IgD-negative memory B cell (primary cell): ENCODE measurements around the gene SLIT3. TPM values are rescaled to one million over a fixed set of nuclear protein-coding genes. Genes with fewer than 3 reads are reported as not detected.
A peak's percentile ranks its signal among the peaks of the same experiment; 100 is the strongest.
"Not testable (repeated sequence)": the region's sequence is repeated elsewhere in the genome, so short reads cannot be mapped to it uniquely, and the experiment has no call there.

Experiments used
- H3K27ac Mint-ChIP-seq, 3 donors: one replicate each; pipeline ENCODE4 v1.8.0; 2020 to 2022; ENCODE audit warnings: mild to moderate bottlenecking in 3 of 3, mixed read lengths in 3 of 3, moderate library complexity in 1 of 3
- H3K27me3 Mint-ChIP-seq: one replicate; pipeline ENCODE4 v1.8.0; 2021; ENCODE audit warnings: mixed read lengths
- H3K36me3 Mint-ChIP-seq: one replicate; pipeline ENCODE4 v1.8.0; 2020; ENCODE audit warnings: mild to moderate bottlenecking, mixed read lengths
- H3K4me1 Mint-ChIP-seq, 3 donors: one replicate each; pipeline ENCODE4 v1.8.0; 2020 to 2022; ENCODE audit warnings: mixed read lengths in 3 of 3, mild to moderate bottlenecking in 1 of 3
- H3K4me3 Mint-ChIP-seq, 4 donors: one replicate each; pipeline ENCODE4 v1.8.0; 2020 to 2022; ENCODE audit warnings: mild to moderate bottlenecking in 4 of 4, mixed read lengths in 4 of 4, moderate library complexity in 3 of 4
- H3K9me3 Mint-ChIP-seq, 3 donors: one replicate each; pipeline ENCODE4 v1.8.0; 2020 to 2021; ENCODE audit warnings: mixed read lengths in 3 of 3, mild to moderate bottlenecking in 1 of 3
- polyA plus RNA-seq: library from polyadenylated mRNA; unstranded; fragments of 300-500 nt; fragmentation: Illumina TruSeq; gene quantifications from one replicate; pipeline ENCODE4 v1.2.3, GENCODE V29; 2021

Gene SLIT3
- polyA plus RNA-seq, 1 donor from 2014 or later = not detected

DNA sequence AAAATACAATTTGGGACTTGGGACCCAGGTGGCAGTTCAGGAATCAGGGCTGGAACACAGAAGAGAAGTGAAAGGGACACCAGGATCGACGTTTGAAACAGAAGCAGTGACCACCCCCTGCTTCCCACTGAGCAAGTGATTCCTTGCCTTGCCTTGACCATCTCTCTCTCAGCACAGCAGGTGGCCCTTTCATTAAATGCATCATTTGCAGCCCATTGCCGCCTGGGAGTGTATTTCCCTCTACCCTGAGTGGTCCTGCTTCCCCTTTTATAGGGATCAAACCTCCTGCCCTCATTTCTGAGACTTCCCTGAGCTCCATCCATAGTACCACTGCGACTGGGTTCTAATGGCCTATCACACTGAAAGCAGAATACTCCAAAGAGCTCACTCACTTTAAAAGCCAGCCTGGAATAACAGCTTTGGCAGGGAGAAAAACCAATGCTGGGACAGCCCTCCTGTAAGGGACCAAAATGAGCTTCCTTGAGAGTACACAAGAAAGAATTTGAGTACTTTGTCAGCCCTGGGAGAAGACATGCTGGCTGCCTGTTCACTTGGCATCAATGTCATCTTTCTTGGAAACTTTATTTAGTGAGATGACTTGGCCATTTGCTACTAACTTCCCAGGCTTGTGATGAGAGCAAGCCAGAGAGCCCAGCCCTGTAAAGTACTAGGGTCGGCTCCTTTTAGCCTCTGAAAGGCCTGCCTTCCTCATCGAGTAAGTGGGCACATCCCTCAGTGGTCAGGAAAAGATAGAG, 149.7 kb downstream of the SLIT3 start:
- Mint-ChIP-seq H3K4me1 (no peaks in the 10 kb centered on the region), H3K4me3 (no peak overlapping the region), H3K36me3 (no peaks in the 10 kb centered on the region), H3K9me3 (peaks cover 0 to 1% (median 0%) of the 10 kb centered on the region in 3 donors), H3K27ac (no peak overlapping the region), H3K27me3 (peaks cover 2% of the 10 kb centered on the region)

GRCh38 chr5:169150108-169150507, 150.8 kb downstream of the SLIT3 start:
- H3K36me3 Mint-ChIP-seq = no peaks in the 10 kb centered on the region
- no peak overlapping the region for H3K4me3 Mint-ChIP-seq
- H3K4me1 Mint-ChIP-seq = no peaks in the 10 kb centered on the region
- H3K9me3 Mint-ChIP-seq = peaks cover 0 to 1% (median 0%) of the 10 kb centered on the region in 3 donors
- H3K27me3 Mint-ChIP-seq = peaks cover 2% of the 10 kb centered on the region
- no peak overlapping the region for H3K27ac Mint-ChIP-seq

DNA sequence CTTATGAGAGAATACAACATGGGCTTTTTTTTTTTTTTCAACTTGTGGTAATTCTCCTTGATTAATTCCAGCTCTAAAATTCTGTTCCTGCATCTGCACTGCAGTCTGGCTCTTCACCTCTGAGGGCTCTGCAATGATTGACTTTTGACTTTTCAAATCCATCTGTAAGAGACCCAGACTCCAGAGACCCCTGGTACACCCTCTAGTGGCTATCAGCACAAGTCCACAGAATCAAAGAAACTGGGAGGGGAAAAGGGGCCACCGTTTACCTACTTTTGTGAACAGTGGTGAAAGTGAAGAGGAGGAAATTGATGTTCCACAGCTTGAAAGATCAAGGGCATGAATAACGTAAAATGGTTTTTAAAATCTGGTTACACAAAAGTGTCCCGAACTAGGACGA, 151.6 kb downstream of the SLIT3 start:
- no peak overlapping the region for H3K27ac Mint-ChIP-seq
- H3K4me3 Mint-ChIP-seq = no peak overlapping the region
- H3K36me3 Mint-ChIP-seq = no peaks in the 10 kb centered on the region
- no peaks in the 10 kb centered on the region for H3K4me1 Mint-ChIP-seq
- peaks cover 2% of the 10 kb centered on the region for H3K27me3 Mint-ChIP-seq
- H3K9me3 Mint-ChIP-seq = peaks cover 0 to 1% (median 0%) of the 10 kb centered on the region in 3 donors

- H3K4me3 Mint-ChIP-seq = no peak overlapping the region
- H3K4me1 Mint-ChIP-seq = no peaks in the 10 kb centered on the region
- H3K36me3 Mint-ChIP-seq = no peaks in the 10 kb centered on the region
- H3K27ac Mint-ChIP-seq = no peak overlapping the region
- H3K9me3 Mint-ChIP-seq = no peaks in the 10 kb centered on the region
- peaks cover 2% of the 10 kb centered on the region for H3K27me3 Mint-ChIP-seq
Observed at GRCh38 chr5:169148138-169148740, 152.7 kb downstream of the SLIT3 start.

DNA sequence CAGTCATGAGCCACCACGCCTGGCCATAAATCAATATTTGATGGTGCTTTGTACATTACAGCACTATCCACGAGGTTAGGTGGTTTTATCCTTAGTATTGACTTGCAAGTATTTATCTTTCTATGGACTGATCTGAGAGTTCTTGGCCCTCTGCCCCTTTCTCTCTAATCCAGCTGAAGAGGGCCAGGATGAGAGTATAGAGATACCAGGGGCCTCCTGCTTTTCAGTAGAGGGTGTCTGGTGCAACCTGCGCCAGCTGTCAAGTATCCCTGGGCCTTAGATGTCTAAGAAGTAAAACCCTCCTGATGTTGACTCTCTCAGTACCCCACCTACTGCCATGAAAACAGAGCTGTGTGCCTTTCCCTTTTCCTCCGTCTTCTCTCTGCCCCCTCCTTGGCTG, 153.4 kb downstream of the SLIT3 start:
- no peak overlapping the region for H3K27ac Mint-ChIP-seq

DNA sequence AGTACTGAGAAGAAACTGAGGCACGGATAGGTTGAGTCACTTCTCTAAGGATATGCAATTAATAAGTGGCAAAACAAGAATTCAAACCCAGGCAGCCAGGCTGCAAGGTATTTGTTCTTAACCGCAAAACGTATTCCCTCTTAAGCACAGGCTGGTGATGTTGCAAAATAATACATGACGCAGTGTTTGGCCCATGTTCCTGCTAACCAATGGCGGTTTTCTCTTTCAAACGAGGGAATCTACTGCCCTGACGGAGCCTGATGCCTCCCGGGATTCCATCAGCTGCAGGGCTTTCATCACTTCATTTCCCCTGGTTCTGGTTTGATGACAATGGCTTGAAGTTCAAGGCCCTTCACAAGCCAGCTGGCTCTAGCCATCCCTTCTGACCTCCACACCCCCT, 154.8 kb downstream of the SLIT3 start:
- Mint-ChIP-seq H3K4me1 (no peaks in the 10 kb centered on the region), H3K27ac (no peak overlapping the region), H3K9me3 (no peaks in the 10 kb centered on the region), H3K4me3 (no peak overlapping the region), H3K27me3 (no peaks in the 10 kb centered on the region), H3K36me3 (no peaks in the 10 kb centered on the region)

More for the DNA sequence above, 153.4 kb downstream of the SLIT3 start:
- Mint-ChIP-seq H3K4me1 (no peaks in the 10 kb centered on the region), H3K9me3 (no peaks in the 10 kb centered on the region), H3K4me3 (no peak overlapping the region), H3K36me3 (no peaks in the 10 kb centered on the region), H3K27me3 (peaks cover 2% of the 10 kb centered on the region)

- H3K27ac Mint-ChIP-seq = no peak overlapping the region
- peak overlapping the region in 1 of 4 donors; percentile 28 for H3K4me3 Mint-ChIP-seq
- no peaks in the 10 kb centered on the region for H3K27me3 Mint-ChIP-seq
- peaks cover 0 to 2% (median 0%) of the 10 kb centered on the region in 3 donors for H3K9me3 Mint-ChIP-seq
- no peaks in the 10 kb centered on the region for H3K4me1 Mint-ChIP-seq
- H3K36me3 Mint-ChIP-seq = peaks cover 3% of the 10 kb centered on the region
Observed at GRCh38 chr5:169142264-169142970, 158.5 kb downstream of the SLIT3 start.

DNA sequence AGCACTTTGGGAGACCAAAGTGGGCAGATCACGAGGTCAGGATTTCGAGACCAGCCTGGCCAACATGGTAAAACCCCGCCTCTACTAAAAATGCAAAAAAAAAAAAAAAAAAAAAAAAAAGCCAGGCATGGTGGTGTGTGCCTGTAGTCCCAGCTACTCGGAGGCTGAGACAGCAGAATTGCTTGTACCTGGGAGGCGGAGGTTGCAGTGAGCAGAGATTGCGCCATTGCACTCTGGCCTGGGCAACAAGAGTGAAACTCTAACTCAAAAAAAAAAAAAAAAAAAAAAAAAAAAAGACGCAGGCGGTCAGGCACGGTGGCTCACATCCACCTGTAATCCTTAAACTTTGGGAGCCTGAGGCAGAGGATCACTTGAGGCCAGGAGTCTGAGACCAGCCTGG, 160.7 kb downstream of the SLIT3 start:
- H3K27me3 Mint-ChIP-seq, H3K27ac Mint-ChIP-seq: not testable (repeated sequence)

GRCh38 chr5:169139480-169140050, 161.4 kb downstream of the SLIT3 start:
- Mint-ChIP-seq H3K27me3 (no peaks in the 10 kb centered on the region), H3K27ac (no peak overlapping the region), H3K36me3 (peaks cover 3% of the 10 kb centered on the region), H3K9me3 (peaks cover 0 to 2% (median 0%) of the 10 kb centered on the region in 3 donors), H3K4me3 (no peak overlapping the region), H3K4me1 (no peaks in the 10 kb centered on the region)

More for the DNA sequence above, 160.7 kb downstream of the SLIT3 start:
- not testable (repeated sequence) for H3K9me3 Mint-ChIP-seq, H3K36me3 Mint-ChIP-seq, H3K4me3 Mint-ChIP-seq, H3K4me1 Mint-ChIP-seq

DNA sequence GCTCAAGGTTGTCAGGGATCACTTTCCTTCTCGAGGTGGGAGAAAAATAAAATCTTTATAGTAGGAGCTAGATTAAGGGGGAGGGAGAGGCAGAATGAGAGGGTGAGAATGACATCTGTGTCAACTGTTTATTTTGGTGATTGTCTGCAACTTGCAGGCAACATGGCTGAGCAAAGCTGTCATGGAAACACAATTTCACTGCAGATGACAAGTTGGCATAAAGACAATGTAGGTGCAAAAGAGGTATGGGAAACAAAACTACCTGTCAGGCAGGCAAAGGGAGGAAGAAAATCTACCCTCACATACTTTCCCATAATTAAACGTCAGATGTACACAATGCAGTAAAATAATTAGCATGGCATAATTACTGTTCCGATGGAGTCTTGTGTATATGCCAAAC, 167.4 kb downstream of the SLIT3 start:
- Mint-ChIP-seq H3K36me3 (peaks cover 3% of the 10 kb centered on the region), H3K9me3 (no peaks in the 10 kb centered on the region), H3K27ac (no peak overlapping the region), H3K4me1 (no peaks in the 10 kb centered on the region), H3K4me3 (no peak overlapping the region), H3K27me3 (peaks cover 3% of the 10 kb centered on the region)

GRCh38 chr5:169132302-169132660, 168.7 kb downstream of the SLIT3 start:
- Mint-ChIP-seq H3K27me3 (peaks cover 3% of the 10 kb centered on the region), H3K4me3 (no peak overlapping the region), H3K4me1 (no peaks in the 10 kb centered on the region), H3K9me3 (no peaks in the 10 kb centered on the region), H3K27ac (no peak overlapping the region), H3K36me3 (peaks cover 3% of the 10 kb centered on the region)

GRCh38 chr5:169131616-169132301, 169.2 kb downstream of the SLIT3 start:
- H3K36me3 Mint-ChIP-seq = peaks cover 3% of the 10 kb centered on the region
- H3K4me1 Mint-ChIP-seq = no peaks in the 10 kb centered on the region
- peak overlapping the region in 1 of 3 donors; percentile 25 for H3K27ac Mint-ChIP-seq
- H3K27me3 Mint-ChIP-seq = peaks cover 3% of the 10 kb centered on the region
- no peak overlapping the region for H3K4me3 Mint-ChIP-seq
- H3K9me3 Mint-ChIP-seq = no peaks in the 10 kb centered on the region

GRCh38 chr5:169128679-169129078, 172.3 kb downstream of the SLIT3 start:
- peaks cover 2% of the 10 kb centered on the region for H3K36me3 Mint-ChIP-seq
- no peak overlapping the region for H3K4me3 Mint-ChIP-seq
- H3K27me3 Mint-ChIP-seq = peaks cover 5% of the 10 kb centered on the region
- H3K4me1 Mint-ChIP-seq = no peaks in the 10 kb centered on the region
- no peaks in the 10 kb centered on the region for H3K9me3 Mint-ChIP-seq
- H3K27ac Mint-ChIP-seq = no peak overlapping the region

DNA sequence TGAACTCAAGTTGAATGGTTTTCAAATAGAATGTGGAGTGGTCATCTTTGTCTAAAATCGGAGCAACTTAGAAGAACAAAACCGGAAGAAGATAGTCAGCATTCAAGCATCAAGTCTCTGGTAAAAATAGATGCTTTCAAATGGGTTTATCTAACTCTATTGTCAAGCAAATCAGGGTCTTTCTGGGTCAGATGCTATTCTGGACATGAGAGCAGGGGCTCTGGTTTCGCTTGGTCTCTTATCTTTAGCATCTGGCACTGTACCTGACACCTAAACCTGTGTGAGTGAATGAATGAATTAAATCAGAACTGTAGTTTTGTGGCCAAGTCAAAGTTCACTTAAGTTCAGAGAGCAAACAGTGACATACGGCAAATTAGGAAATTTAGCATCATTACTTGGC, 173.5 kb downstream of the SLIT3 start:
- Mint-ChIP-seq H3K27me3 (peaks cover 5% of the 10 kb centered on the region), H3K36me3 (no peaks in the 10 kb centered on the region), H3K4me1 (no peaks in the 10 kb centered on the region), H3K27ac (no peak overlapping the region), H3K4me3 (no peak overlapping the region), H3K9me3 (no peaks in the 10 kb centered on the region)

DNA sequence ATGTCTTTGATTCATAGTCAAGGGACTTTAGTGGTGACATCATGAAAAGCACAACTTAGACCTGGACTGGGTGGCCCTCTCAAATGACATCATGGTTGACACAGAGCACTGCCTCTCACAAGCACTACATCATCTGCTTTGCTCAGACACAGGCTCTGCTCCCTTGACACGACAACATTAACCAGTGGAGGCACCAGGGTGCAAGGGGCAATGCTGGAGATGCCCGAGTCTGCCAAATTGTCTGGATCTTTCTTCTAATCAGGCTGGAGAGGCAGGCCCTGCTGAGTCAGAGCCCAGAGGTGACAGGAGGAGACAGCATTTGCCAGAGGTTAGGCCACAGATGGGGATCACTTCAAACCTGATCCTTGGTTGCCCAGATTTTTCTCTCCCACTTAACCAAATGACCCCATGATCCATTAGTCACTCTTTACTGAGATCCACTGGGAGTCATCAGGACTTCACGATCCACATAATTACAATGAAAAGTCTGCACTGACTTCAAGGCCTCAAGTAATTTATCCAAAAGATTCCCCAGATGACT, 174.4 kb downstream of the SLIT3 start:
- no peak overlapping the region for H3K4me3 Mint-ChIP-seq
- H3K36me3 Mint-ChIP-seq = no peaks in the 10 kb centered on the region
- no peaks in the 10 kb centered on the region for H3K4me1 Mint-ChIP-seq
- H3K27ac Mint-ChIP-seq = no peak overlapping the region
- H3K9me3 Mint-ChIP-seq = no peaks in the 10 kb centered on the region
- peaks cover 5% of the 10 kb centered on the region for H3K27me3 Mint-ChIP-seq
